Stimulated activated naive CD8-positive, alpha-beta T cell treated with anti-CD3 and anti-CD28 coated beads, Interleukin-15, Interleukin-2, amounts not matched to agents 100 U/mL and 50 U/mL, for 24 hours (primary cell): ENCODE data around the gene ACSL6.
"Not testable (repeated sequence)": the region's sequence is repeated elsewhere in the genome, so short reads cannot be mapped to it uniquely, and the experiment has no call there.

ENCODE experiments used
- ATAC-seq: fragments of 150-1000 bp; cut with Tn5 transposase; one replicate; pipeline ENCODE4 v1.10.0; 2021
- DNase-seq: peaks from one replicate; pipeline ENCODE4 v3.0.0; 2021

ACSL6 gene

GRCh38 chr5:131939690-131940345 lies 71.6 kb downstream of the ACSL6 start:
- DNase-seq, result no peak
- no peak for ATAC-seq

GRCh38 chr5:131932235-131932634 lies 79.2 kb downstream of the ACSL6 start:
- ATAC-seq (no peak), DNase-seq (no peak)

GRCh38 chr5:131928957-131929356 lies 82.5 kb downstream of the ACSL6 start:
- DNase-seq (no peak), ATAC-seq (no peak)

GRCh38 chr5:131926168-131926567 lies 85.3 kb downstream of the ACSL6 start:
- DNase-seq (no peak), ATAC-seq (no peak)

- no peak for DNase-seq
- no peak for ATAC-seq
Measured at GRCh38 chr5:131916481-131916880, 95.0 kb downstream of the ACSL6 start.

GRCh38 chr5:131914472-131914871 lies 97.0 kb downstream of the ACSL6 start:
- ATAC-seq (no peak), DNase-seq (no peak)

- no peak for ATAC-seq
- DNase-seq, result no peak
Measured at GRCh38 chr5:131913603-131914002, 97.9 kb downstream of the ACSL6 start.

GRCh38 chr5:131906668-131907067 lies 104.8 kb downstream of the ACSL6 start:
- ATAC-seq (no peak), DNase-seq (no peak)

- ATAC-seq, DNase-seq: not testable (repeated sequence)
Measured at GRCh38 chr5:131902266-131902665, 109.2 kb downstream of the ACSL6 start.
